Fibroblast of skin of abdomen (primary cell): Measurements from ENCODE around the gene MYOM1.
"Not testable (repeated sequence)": the region's sequence is repeated elsewhere in the genome, so short reads cannot be mapped to it uniquely, and the experiment has no call there.

Experiments
- DNase-seq: peaks from one replicate; pipeline ENCODE4 v3.0.0-alpha.2; 2013

Gene MYOM1

DNA sequence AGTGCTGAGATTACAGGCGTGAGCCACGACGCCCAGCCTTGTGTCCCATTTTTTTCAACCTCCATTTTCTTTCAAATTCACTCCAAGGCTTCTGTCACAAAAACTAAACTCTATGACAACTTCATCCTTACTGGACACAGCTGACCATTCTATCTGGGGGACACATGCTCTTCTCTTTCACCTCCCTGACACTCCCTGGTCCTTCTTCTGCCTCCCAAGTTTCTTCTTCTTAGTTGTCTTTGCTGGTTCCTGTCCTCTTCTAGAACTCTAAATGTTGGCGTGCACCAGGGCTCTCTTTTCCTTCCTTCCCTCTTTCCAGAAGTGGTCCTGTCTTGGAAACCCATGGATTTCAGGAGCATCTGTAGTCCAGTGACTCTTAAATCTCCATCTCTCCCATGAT lies 166.7 kb downstream of the MYOM1 start:
- no peak for DNase-seq

DNA sequence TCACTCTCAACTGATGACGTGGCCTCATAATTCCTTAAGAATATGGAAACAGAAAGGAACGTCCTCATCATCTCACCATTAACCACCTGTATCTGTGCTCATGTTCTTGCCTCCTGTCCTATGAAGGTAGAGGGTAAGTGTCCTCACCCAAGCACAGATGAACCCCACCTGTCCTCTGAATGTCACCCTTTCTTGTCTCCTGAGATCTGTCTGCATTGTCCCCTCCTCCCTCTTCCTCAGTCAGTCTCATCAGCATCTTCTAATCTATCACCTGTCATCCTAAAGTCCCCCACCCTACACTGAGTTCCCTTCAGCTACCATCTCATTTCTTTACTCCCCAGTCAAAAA lies 167.4 kb downstream of the MYOM1 start:
- DNase-seq, result no peak

DNA sequence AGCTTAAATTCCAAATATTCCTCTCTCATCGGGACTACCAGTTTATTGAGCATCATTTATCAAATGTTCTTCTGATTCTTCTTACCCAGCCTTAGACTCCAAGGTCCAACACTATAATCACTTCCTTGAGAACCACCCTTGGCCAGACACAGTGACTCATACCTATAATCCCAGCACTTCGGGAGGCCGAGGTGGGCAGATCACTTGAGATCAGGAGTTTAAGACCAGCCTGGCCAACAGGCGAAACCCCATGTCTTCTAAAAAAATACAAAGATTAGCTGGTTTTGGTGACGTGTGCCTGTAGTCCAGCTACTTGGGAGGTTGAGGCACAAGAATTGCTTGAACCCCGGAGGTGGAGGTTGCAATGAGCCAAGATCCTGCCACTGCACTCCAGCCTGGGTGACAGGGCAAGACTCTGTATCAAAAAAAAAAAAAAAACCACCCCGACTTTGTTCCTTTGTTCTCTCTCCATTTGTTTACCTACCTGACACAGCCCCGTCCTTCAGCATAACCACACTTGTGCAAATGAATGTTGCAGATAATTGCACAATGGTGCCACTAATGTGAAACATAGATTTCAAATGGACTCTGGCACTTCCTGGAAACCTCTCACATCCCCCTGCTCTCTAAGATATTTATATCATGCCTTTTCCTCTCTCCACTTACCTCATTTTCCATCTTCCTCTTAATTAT lies 167.9 kb downstream of the MYOM1 start:
- no peak for DNase-seq

DNA sequence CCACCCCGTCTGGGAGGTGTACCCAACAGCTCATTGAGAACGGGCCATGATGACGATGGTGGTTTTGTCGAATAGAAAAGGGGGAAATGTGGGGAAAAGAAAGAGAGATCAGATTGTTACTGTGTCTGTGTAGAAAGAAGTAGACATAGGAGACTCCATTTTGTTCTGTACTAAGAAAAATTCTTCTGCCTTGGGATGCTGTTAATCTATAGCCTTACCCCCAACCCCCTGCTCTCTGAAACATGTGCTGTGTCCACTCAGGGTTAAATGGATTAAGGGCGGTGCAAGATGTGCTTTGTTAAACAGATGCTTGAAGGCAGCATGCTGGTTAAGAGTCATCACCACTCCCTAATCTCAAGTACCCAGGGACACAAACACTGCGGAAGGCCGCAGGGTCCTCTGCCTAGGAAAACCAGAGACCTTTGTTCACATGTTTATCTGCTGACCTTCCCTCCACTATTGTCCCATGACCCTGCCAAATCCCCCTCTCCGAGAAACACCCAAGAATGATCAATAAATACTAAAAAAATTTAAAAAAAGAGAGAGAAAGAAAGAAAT lies 169.8 kb downstream of the MYOM1 start:
- DNase-seq, result not testable (repeated sequence)

DNA sequence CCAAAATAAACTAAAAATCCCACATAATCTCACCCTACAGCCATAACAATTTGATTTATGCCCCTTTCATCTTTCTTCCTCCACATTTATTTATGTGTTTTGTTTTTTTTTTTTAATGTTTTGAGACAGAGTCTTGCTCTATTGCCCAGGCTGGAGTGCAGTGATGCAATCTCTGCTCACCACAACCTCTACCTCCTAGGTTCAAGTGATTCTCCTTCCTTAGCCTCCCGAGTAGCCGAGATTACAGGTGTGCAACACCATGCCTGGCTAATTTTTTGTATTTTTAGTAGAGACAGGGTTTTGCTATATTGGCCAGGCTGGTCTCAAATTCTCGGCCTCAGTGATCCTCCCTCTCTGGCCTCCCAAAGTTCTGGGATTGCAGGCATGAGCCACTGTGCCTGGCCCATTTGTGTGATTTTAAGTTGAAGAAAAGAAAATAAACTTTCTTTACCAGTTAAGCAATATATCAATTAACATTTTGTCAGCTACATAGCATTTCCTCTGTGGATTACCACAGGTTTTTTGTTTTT lies 170.9 kb downstream of the MYOM1 start:
- DNase-seq, result no peak

DNA sequence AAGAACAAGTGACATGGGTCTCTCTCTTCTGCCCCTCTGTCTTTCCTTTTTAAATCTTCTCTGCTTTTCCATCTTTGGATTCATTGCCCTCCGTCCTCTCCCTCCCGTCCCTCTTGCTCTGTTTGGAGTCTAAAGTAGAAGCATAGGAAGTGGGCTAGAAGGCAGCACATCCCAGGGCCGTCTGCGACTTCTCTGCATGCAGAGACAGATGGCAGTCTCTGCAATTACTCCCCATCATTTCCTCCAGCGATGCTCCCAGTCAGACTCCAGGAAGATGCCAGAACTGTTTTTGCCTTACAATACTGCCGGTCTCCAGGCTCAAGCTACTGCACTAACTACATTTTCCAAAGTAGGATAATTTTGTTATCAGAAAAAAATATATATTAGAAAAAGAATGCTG lies 171.6 kb downstream of the MYOM1 start:
- no peak for DNase-seq

DNA sequence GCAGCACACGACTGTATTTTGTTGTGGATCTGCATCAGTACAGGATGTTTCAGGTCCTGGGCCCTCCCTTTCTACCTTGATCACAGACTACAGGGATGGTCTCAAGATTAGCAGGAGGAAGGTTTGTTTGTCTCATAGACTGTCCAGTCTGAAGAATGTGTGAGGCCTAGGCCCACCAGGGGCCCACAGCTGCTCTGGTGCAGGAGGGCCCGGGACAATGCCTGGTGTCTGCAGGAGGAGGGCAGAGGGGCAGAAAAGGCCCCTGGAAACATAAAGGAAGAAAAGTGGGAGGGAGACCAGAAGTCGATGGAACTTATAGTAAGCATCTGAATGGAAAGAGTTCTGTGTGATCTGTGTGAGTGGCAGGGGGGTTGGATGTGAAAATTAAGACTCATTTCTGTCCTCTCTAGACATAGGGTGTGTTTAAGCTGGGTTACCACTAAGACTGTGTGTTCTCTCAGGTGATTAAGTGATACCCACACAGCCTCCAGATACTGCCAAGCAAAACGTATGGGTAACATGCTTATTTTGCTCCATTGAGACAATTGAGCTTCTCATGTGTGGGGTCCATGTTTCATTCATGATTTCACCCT lies 173.5 kb downstream of the MYOM1 start:
- no peak for DNase-seq

DNA sequence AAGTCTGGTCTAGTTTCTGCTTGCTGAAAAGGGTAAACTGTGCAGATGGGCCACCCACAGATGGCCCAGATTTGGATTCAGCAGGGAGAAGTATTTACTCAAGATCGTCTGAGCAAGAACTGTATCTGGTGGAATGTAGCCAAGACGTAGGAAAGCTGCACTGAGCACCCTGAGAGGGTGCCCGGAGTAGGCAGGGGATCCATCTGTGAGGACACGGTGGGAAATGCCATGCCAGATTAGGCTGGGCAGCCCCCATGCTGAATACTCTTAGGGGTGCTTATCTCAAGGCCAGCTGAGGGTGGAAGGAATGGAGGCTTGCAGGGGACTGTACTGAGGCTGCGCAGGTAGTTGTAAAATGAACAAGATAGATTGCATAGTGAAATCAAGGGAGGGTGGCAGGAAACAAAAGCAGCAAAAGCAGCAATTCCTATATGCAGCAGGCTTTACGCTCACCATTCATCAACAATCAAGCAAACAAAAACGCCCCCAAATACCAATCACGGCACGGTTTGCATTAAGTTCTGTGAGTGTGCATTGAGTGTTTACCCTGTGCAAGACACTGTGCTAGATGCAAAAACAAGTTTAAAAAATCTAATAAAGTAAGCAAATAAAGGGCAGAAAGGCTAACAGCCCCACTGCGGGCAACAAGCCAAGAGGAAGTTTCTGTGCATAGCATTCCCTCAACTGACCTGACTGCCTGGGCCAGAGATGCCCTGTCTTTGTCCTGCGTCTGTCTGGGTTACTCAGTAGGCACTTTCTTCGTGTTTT lies 174.7 kb downstream of the MYOM1 start:
- DNase-seq, result no peak

DNA sequence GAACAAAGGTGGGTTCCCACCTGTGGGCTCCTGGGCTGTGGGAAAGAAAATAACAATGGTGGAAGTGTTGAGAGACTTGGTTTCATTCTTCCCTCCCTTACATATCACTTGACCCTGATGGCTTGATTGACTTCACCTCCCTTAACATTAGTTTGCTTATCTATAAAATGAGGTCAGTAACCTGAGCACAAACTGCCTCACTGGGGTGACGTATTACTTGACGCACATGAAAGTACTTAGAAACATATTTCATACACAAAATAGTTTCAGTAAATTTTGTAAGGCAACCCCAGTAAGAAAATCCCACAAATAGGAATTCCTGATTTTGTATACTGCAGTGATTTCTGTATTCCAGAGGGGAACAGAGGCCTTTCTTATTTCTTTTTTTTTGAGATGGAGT lies 177.4 kb downstream of the MYOM1 start:
- no peak for DNase-seq

DNA sequence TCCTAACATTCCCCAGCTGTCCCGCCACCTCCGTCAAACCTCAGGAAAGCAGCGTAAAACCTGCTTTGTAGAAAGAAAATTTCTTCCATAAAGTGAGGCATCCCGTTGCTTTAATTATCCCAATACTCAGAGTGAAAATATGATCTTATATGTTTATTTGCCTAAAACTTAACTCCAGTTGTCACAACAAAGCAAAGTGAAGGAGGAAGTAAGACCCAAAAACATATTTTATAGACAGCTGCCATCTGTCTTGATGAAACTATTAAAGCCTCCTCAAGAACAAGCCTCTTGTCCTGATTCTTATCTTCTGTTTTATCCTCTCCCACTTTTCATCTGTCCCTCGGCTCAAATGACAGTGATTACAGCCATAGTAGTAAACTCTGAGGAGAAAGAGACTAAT lies 177.9 kb downstream of the MYOM1 start:
- DNase-seq, result no peak

DNA sequence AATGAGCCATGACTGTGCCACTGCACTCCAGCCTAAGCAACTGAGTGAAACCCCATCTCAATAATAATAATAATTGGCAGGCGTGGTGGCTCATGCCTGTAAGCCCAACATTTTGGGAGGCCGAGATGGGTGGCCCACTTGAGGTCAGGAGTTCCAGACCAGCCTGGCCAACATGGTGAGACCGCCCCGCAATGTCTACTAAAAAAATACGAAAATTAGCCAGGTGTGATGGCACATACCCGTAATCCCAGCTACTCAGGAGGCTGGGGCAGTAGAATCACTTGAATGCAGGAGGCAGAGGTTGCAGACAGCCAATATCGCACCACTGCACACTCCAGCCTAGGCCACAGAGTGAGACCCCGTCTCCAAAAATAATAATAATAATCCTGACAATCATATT lies 178.9 kb downstream of the MYOM1 start:
- DNase-seq, result no peak

DNA sequence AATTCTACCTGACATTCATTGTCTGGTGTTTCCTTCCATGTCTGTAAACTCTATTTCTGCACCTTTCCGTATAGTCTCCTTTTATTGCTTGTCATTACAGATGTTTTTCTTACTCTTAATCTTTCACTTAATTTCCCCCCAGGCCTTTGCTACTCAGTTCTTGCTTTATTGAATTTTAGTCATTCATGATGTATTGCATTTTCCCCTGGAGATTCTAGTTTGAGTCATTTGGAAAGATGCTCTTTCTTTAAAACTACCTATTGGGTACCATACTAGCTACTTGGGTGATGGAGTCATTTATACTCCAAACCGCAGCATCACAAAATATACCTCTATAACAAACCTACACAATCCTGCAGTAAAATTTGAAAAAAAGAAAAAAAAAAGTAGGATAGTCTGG lies 179.6 kb downstream of the MYOM1 start:
- DNase-seq, result no peak

DNA sequence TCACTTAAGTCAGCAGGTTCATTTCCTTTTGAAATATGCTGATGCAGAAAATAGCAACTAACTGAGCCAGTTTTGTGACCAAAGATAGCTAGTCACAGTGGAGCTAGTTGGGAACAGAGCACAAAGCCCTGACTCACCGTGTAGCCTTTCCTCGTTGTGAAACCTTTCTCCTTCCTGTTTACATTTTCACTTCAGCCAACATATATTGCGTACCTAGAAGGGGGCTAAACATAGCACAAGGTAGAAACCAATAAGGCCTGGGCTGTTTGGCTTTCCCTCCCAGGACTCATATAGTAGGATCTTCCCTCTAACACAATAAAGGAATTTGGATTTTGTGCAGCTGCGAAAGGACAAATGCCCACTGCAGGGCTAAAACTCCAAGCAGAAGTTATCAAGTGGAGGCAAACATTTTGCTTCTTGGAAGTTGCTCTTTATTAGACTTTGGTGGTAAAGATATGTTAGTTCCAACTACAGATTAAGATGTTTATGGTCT lies 182.3 kb downstream of the MYOM1 start:
- no peak for DNase-seq

DNA sequence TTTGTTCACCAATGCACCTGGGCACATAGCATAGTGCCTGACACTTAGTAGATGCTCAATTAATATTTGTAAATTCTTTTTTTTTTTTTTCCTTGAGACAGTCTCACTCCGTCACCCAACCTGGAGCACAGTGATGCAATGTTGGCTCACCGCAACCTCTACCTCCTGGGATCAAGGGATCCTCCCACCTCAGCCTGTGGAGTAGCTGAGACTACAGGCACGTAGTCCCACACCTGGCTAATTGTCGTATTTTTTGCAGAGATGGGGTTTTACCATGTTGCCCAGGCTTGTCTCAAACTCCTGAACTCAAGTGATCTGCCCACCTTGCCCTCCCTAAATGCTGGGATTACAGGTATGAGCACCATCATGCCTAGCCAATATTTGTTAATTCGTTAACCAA lies 183.7 kb downstream of the MYOM1 start:
- no peak for DNase-seq

DNA sequence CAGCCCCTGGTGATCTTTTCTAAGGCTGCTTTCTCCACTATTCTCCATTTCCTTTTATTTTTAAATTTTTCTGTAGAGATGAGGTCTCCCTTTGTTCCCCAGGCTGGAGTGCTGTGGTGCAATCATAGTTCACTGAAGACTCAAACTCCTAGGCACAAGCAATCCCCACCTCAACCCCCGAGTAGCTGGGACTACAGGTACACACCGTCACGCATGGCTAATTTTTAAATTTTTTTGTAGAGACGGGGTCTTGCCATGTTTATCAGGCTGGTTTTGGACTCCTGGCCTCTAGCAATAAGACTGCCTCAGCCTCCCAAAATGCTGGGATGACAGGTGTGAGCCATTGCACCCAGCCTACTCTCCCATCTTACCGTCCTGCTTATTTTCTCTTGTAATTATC lies 184.1 kb downstream of the MYOM1 start:
- no peak for DNase-seq

DNA sequence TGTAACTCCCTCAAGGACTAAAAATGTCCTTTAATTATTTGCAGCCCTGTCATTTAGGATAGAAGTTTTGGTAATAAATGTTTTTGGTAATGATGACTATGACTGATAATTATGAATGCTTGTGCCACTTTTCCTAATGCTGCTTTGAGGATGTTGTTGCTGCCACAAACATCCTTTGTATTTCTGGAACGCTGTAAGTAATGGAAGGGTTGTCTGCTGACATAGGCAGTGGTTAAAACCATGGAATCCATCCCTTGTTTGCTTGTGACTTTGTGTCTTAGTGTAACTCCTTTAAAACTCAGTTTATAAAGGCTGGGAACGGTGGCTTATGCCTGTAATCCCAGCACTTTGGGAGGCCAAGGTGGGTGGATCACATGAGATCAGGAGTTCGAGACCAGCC lies 187.0 kb downstream of the MYOM1 start:
- no peak for DNase-seq

DNA sequence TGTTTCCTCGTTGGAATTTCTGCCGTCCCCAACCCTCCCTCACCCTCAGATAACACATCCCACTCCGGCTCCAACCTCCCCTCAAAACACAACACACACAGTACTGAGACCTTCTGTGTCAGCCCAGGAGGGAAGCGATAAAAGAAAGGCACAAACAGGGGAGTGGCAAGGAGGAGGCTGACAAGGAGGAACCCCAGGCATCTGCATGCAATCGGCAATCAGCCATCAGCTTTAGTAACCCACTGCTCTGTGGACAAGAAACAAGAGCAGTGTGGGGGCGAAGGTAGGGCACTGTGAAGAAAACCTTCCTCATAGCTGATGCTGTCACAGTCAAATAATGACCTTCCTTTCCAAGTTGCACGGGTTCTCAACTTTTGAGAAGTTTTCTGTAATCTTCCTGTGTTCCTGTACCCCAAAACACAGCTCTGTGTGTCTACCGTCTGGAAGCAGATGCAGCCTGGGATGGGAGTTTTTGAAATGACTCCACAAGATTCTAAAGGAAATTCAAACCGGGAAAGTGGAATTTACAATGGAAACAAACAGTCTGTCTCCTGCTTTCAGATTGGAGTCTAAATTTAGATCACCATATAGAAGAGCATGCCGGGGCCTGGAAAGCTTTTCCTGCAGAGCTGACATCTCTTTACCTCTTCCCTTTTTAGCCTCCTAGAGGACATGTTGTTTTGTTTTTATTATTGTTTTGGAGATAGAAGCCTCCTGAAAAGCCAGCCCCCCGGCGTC lies 190.4 kb downstream of the MYOM1 start:
- peak; percentile 33 for DNase-seq

DNA sequence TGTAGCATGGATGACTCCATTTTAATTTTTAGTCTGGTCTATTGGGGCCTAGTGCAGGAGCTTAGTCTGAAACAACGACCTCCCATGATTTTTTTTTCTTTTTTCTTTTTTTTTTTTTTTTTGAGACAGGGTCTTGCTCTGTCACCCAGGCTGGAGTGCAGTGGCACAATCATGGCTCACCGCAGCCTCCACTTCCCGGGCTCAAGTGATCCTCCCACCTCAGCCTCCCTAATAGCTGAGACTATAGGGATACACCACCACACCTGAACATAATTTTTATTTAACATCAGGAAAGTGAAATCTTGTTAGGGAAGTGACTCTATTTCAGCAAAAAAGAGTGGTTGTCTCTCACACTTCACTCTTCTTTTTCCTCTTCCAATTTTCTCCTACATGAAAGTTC lies 191.7 kb downstream of the MYOM1 start:
- DNase-seq, result not testable (repeated sequence)

DNA sequence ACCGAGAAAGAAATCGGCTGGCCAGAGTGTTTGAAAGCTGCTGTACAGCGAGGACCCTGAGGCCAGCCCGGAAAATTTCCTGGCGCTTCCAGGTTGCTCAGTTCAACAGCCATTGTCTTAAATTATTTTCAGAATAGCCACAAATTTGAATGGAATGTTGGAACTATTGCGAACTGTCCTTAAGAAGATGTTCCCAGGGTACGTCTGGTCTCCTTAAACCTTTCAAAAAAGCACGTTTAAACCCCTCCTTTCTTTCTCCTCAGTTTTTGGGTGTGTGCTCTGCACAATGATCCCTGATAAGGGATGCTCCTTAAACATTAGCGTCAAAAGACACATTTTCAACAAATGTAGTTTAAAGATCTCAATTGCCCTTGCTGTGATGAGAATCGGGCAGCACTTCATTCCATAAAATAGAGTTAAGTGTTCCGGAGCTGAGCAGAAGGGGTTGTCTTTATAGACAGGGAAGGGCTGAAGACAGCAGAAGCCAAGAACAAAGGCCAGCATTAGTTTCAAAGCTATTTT lies 192.3 kb downstream of the MYOM1 start:
- DNase-seq, result peak; percentile 14

DNA sequence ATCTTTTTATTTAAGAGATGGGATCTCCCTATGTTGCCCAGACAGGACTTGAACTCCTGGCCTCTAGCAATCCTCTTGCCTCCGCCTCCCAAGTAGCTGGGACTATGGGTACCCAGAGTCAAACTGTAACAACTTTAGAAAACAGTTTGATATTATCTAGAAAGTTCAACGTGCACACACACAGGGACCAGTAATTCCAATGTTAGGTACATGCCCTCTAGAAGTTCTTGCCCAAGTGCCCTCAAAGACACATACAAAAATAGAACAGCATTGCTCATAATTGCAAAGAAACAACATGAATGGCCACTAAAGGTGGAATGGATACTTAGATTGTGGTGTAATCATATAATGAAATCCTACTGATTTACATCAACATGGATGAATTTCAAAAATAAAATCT lies 194.2 kb downstream of the MYOM1 start:
- DNase-seq, result no peak

DNA sequence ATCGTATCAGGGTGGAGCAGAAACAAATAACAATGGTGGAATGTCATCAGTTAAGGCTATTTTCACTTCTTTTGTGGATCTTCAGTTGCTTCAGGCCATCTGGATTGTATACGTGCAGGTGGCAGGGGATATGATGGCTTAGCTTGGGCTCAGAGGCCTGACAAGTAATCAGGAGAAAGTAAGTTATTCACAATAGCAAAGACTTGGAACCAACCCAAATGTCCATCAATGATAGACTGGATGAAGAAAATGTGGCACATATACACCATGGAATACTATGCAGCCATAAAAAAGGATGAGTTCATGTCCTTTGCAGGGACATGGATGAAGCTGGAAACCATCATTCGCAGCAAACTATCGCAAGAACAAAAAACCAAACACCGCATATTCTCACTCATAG lies 196.2 kb downstream of the MYOM1 start:
- not testable (repeated sequence) for DNase-seq
